ENCODE data around the gene TFB2M. TPM values are rescaled to one million over a fixed set of nuclear protein-coding genes. Genes with fewer than 3 reads are reported as not detected.

The TFB2M gene
- polyA plus RNA-seq, 1 donor (not counting 4 experiments of a cell fraction or from before 2014, with no cell fraction given): 28.6 TPM

DNA sequence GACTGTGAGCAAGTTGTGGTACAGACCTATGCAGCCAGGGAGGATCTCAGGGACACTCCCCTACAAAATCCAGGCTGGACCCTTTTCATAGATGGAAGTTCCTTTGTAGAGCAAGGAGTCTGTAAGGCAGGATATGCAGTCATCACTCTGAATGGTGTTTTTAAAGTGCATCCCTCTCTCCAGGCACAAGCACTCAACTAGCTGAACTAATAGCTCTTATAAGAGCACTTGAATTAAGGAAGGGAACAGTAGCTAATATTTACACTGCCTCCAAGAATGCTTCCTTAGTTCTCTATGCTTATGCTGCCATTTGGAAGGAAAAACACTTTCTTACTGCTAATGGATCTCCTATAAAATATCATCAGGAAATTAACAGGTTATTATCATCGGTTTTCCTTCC, 31.9 kb downstream of the TFB2M start:
- no peak for FAIRE-seq
- H3K27me3 ChIP-seq (ENCODE audit: control insufficient read depth, extremely low read depth, insufficient read depth, low read length): no peaks in the 10 kb centered on the region

GRCh38 chr1:246533371-246533905, 32.6 kb downstream of the TFB2M start:
- TF ChIP-seq EZH2 (IDR thresholded peaks at IDR 0.05; ENCODE audit: low read length) (no peak), CTCF (optimal IDR thresholded peaks at IDR 0.05 in 1 of 3, IDR thresholded peaks at IDR 0.05 in 1 of 3, conservative IDR thresholded peaks at IDR 0.05 in 1 of 3; ENCODE audit: extremely low read depth in 1 of 3, insufficient read depth in 2 of 3, low read length in 3 of 3) (no peak)
- Histone ChIP-seq H3K27ac (ENCODE audit: control insufficient read depth, insufficient read depth, low read length) (no peak overlapping the region), H3K9me3 (ENCODE audit: control insufficient read depth, low read depth, low read length) (peaks cover 6% of the 10 kb centered on the region), H2AFZ (ENCODE audit: control insufficient read depth, low read length) (no peak overlapping the region), H3K79me2 (ENCODE audit: control insufficient read depth, insufficient read depth, low read length) (no peaks in the 10 kb centered on the region), H3K27me3 (ENCODE audit: control insufficient read depth, extremely low read depth, insufficient read depth, low read length) (no peaks in the 10 kb centered on the region), H3K4me1 (ENCODE audit: control insufficient read depth, extremely low read depth, insufficient read depth, low read length) (no peaks in the 10 kb centered on the region), H3K9me1 (ENCODE audit: control insufficient read depth, extremely low read depth, insufficient read depth, low read length) (no peaks in the 10 kb centered on the region), H3K4me3 (ENCODE audit: control insufficient read depth in 2 of 3, extremely low read depth in 1 of 3, insufficient read depth in 2 of 3, low read depth in 1 of 3, low read length in 3 of 3) (no peak overlapping the region), H3K36me3 (ENCODE audit: control insufficient read depth in 2 of 2, extremely low read depth in 1 of 2, insufficient read depth in 2 of 2, low read length in 2 of 2) (peaks cover 0 to 1% of the 10 kb centered on the region in 2 experiments), H4K20me1 (ENCODE audit: control insufficient read depth, extremely low read depth, insufficient read depth, low read length) (no peaks in the 10 kb centered on the region), H3K4me2 (ENCODE audit: control insufficient read depth, extremely low read depth, insufficient read depth, low read depth, low read length) (no peak overlapping the region), H3K9ac (ENCODE audit: control insufficient read depth, extremely low read depth, insufficient read depth, low read length) (no peak overlapping the region)
- dilution Hi-C loops (cut with MboI; ENCODE audit: extremely low pct_ligation_motif_present, low sequenced_read_pairs): no loop called here
- FAIRE-seq (no peak), DNase-seq (ENCODE audit: low read depth, low spot score) (no peak)

More for the DNA sequence above, 31.9 kb downstream of the TFB2M start:
- no peak for DNase-seq (ENCODE audit: low read depth, low spot score)
- no peak overlapping the region for H3K27ac ChIP-seq (ENCODE audit: control insufficient read depth, insufficient read depth, low read length)
- H3K9me3 ChIP-seq (ENCODE audit: control insufficient read depth, low read depth, low read length): peaks cover 6% of the 10 kb centered on the region
- H3K9ac ChIP-seq (ENCODE audit: control insufficient read depth, extremely low read depth, insufficient read depth, low read length): no peak overlapping the region
- no peaks in the 10 kb centered on the region for H3K79me2 ChIP-seq (ENCODE audit: control insufficient read depth, insufficient read depth, low read length)
- no peak for TF ChIP-seq CTCF (optimal IDR thresholded peaks at IDR 0.05 in 1 of 3, IDR thresholded peaks at IDR 0.05 in 1 of 3, conservative IDR thresholded peaks at IDR 0.05 in 1 of 3; ENCODE audit: extremely low read depth in 1 of 3, insufficient read depth in 2 of 3, low read length in 3 of 3)
- TF ChIP-seq EZH2 (IDR thresholded peaks at IDR 0.05; ENCODE audit: low read length): no peak
- H3K36me3 ChIP-seq (ENCODE audit: control insufficient read depth in 2 of 2, extremely low read depth in 1 of 2, insufficient read depth in 2 of 2, low read length in 2 of 2): peaks cover 0 to 3% of the 10 kb centered on the region in 2 experiments
- no peaks in the 10 kb centered on the region for H3K9me1 ChIP-seq (ENCODE audit: control insufficient read depth, extremely low read depth, insufficient read depth, low read length)
- H3K4me2 ChIP-seq (ENCODE audit: control insufficient read depth, extremely low read depth, insufficient read depth, low read depth, low read length): no peak overlapping the region
- H3K4me1 ChIP-seq (ENCODE audit: control insufficient read depth, extremely low read depth, insufficient read depth, low read length): no peaks in the 10 kb centered on the region
- dilution Hi-C loops (cut with MboI; ENCODE audit: extremely low pct_ligation_motif_present, low sequenced_read_pairs): no loop called here
- no peak overlapping the region for H2AFZ ChIP-seq (ENCODE audit: control insufficient read depth, low read length)
- H3K4me3 ChIP-seq (ENCODE audit: control insufficient read depth in 2 of 3, extremely low read depth in 1 of 3, insufficient read depth in 2 of 3, low read depth in 1 of 3, low read length in 3 of 3): no peak overlapping the region
- no peaks in the 10 kb centered on the region for H4K20me1 ChIP-seq (ENCODE audit: control insufficient read depth, extremely low read depth, insufficient read depth, low read length)
